ENCODE results near the gene ANKS1B. TPM values are rescaled to one million over a fixed set of nuclear protein-coding genes. Genes with fewer than 3 reads are reported as not detected.

The ANKS1B gene
- total and polyA plus RNA-seq, 2 experiments from 2014 or later: 1.8 to 1.9 TPM

- H3K36me3 ChIP-seq: peaks cover 11% of the 10 kb centered on the region
- H3K4me1 ChIP-seq (ENCODE audit: low read depth): no peaks in the 10 kb centered on the region
- no peak overlapping the region for H3K27ac ChIP-seq
- DNase-seq (ENCODE audit: low read depth in 1 of 2, low spot score in 1 of 2): no peak
- TF ChIP-seq CTCF (IDR thresholded peaks at IDR 0.05; ENCODE audit: low read depth, low read length): no peak
- H3K9me3 ChIP-seq (ENCODE audit: low read depth): no peaks in the 10 kb centered on the region
- no peak overlapping the region for H3K4me3 ChIP-seq
- no peaks in the 10 kb centered on the region for H3K27me3 ChIP-seq
Measured at GRCh38 chr12:98691351-98691750, 1293.4 kb downstream of the ANKS1B start.

- no peak for DNase-seq (ENCODE audit: low read depth in 1 of 2, low spot score in 1 of 2)
- Histone ChIP-seq H3K27me3 (no peaks in the 10 kb centered on the region), H3K27ac (no peak overlapping the region), H3K36me3 (peaks cover 30% of the 10 kb centered on the region), H3K9me3 (ENCODE audit: low read depth) (no peaks in the 10 kb centered on the region), H3K4me3 (no peak overlapping the region), H3K4me1 (ENCODE audit: low read depth) (no peaks in the 10 kb centered on the region)
- no peak for TF ChIP-seq CTCF (IDR thresholded peaks at IDR 0.05; ENCODE audit: low read depth, low read length)
Measured at GRCh38 chr12:98686603-98687002, 1298.1 kb downstream of the ANKS1B start.

Other genes with a start within 250 kb of the ANKS1B start
- gene BLTP3B, start 157.9 kb upstream of the ANKS1B start, total RNA-seq: 13.9 and 21.9 TPM in 2 replicates
- gene BLTP3B, start 157.9 kb upstream of the ANKS1B start, polyA plus RNA-seq: 14.1 and 20.9 TPM in 2 replicates
- 10.1 and 15.8 TPM in 2 replicates for gene ACTR6, start 215.9 kb upstream of the ANKS1B start, total RNA-seq
- gene ACTR6, start 215.9 kb upstream of the ANKS1B start, polyA plus RNA-seq: 28.0 and 32.9 TPM in 2 replicates